Esophagus squamous epithelium (tissue), 4 donors: ENCODE measurements around the gene TMEM175.

Experiments
- CTCF ChIP-seq, 6 experiments: fragments of 450-650 bp in 4 of 6; fragments of 200-600 bp in 2 of 6; sonication (generic) in 2 of 6; IDR thresholded peaks; one replicate each; pipeline ENCODE4 v1.5.1; 2016 to 2019; ENCODE audit warnings: antibody characterized with exemption in 6 of 6, mild to moderate bottlenecking in 4 of 6, moderate library complexity in 4 of 6
- POLR2A ChIP-seq, 4 donors: fragments of 450-650 bp; IDR thresholded peaks; one replicate each; pipeline ENCODE4 v1.6.1; 2017; ENCODE audit warnings: antibody characterized with exemption in 4 of 4, mild to moderate bottlenecking in 4 of 4, moderate library complexity in 3 of 4

GRCh38 chr4:987624-988513, 55.6 kb downstream of the TMEM175 start:
- no peak for TF ChIP-seq POLR2A (IDR thresholded peaks at IDR 0.05)
- TF ChIP-seq CTCF (IDR thresholded peaks at IDR 0.05): no peak
